Heart left ventricle (tissue), 16 donors: Measurements from ENCODE around the gene UBL7. TPM values are rescaled to one million over a fixed set of nuclear protein-coding genes. Genes with fewer than 3 reads are reported as not detected.
A peak's percentile ranks its signal among the peaks of the same experiment; 100 is the strongest.
"Not testable (repeated sequence)": the region's sequence is repeated elsewhere in the genome, so short reads cannot be mapped to it uniquely, and the experiment has no call there.

Source experiments
- ATAC-seq, 4 donors: fragments of 200-7000 bp; cut with Tn5 transposase; one replicate each; pipeline ENCODE4 v1.9.1; 2020 to 2022; ENCODE audit warnings: moderate library complexity in 4 of 4, mild to moderate bottlenecking in 3 of 4, moderate number of reproducible peaks in 1 of 4
- DNase-seq, 5 donors: peaks; one replicate each; pipeline ENCODE4 v3.0.0-alpha.2; 2020
- H3K27ac ChIP-seq, 12 donors: fragments of 200-600 bp; sonication (generic) in 4 of 12; one replicate each; pipeline versions ENCODE4 v1.5.0 to v1.8.0; 2016 to 2022; ENCODE audit warnings: mild to moderate bottlenecking in 2 of 12
- H3K27me3 ChIP-seq, 9 donors: fragments of 200-600 bp; sonication (generic) in 2 of 9; one replicate each; pipeline versions ENCODE4 v1.5.1 to v1.8.0; 2016 to 2022; ENCODE audit warnings: mild to moderate bottlenecking in 3 of 9
- H3K36me3 ChIP-seq, 9 donors: fragments of 200-600 bp; sonication (generic) in 2 of 9; one replicate each; pipeline versions ENCODE4 v1.5.0 to v1.8.0; 2018 to 2022; ENCODE audit warnings: mild to moderate bottlenecking in 2 of 9
- H3K4me1 ChIP-seq, 12 donors: fragments of 200-600 bp; sonication (generic) in 4 of 12; one replicate each; pipeline versions ENCODE4 v1.5.0 to v1.8.0; 2016 to 2022; ENCODE audit warnings: mild to moderate bottlenecking in 3 of 12
- H3K4me3 ChIP-seq, 12 donors: fragments of 200-600 bp; sonication (generic) in 4 of 12; one replicate each; pipeline versions ENCODE4 v1.5.0 to v1.8.0; 2017 to 2022; ENCODE audit warnings: mild to moderate bottlenecking in 9 of 12, moderate library complexity in 4 of 12
- H3K9me3 ChIP-seq, 12 donors: fragments of 200-600 bp; sonication (generic) in 4 of 12; one replicate each; pipeline versions ENCODE4 v1.5.0 to v1.8.0; 2016 to 2022; ENCODE audit warnings: mild to moderate bottlenecking in 1 of 12
- POLR2A ChIP-seq, 2 donors: fragments of 450-650 bp; IDR thresholded peaks; one replicate each; pipeline ENCODE4 v1.6.1; 2017; ENCODE audit warnings: antibody characterized with exemption in 2 of 2, mild to moderate bottlenecking in 2 of 2, moderate library complexity in 2 of 2
- WGBS, 4 donors: extraction: QIAGEN DNeasy Blood & Tissue Kit in 2 of 4; methylation state at CpG; one replicate each; pipeline versions ENCODE4 v1.1.5 to v1.1.7; 2013 to 2018; 5-methylcytosine and 5-hydroxymethylcytosine counted together
- intact Hi-C, 10 donors: fragments of 100-400 bp; cut with DNase I; formaldehyde crosslinking; loops; one replicate each; pipeline versions ENCODE4 v1.11.1 to v1.14.2; 2022
- polyA plus RNA-seq, 2 donors: library from polyadenylated mRNA; stranded (reverse); fragments of 200-250 nt; gene quantifications; one replicate each; pipeline ENCODE4 v1.2.3, GENCODE V29; 2013
- total RNA-seq, 9 donors: library from RNA; depleted of rRNA in 2 of 9; stranded (reverse); fragments of >200 nt in 2 of 9; fragmentation: NEBNext Ultra II Directional in 3 of 9; extraction: Animal tissue kit (Norgen Biotek cat#: 25700) in 3 of 9; gene quantifications; one replicate each; pipeline versions ENCODE4 v1.1.0 to v1.2.4, GENCODE V29; 2016 to 2023
- TF ChIP-seq, protein P1 (sequence below), 12 donors: fragments of 200-600 bp; sonication (generic) in 4 of 12; IDR thresholded peaks; one replicate each; pipeline versions ENCODE4 v1.5.0 to v1.8.0; 2018 to 2022; ENCODE audit warnings: antibody characterized with exemption in 12 of 12, mild to moderate bottlenecking in 5 of 12
- donor health status: ischemic (EF 13 %, LVEDD 7.1; RV severe dilation, severe dysfunction).
- donor health status: healthy with polysubstance abuse.
- donor health status: DM: no; HTN: yes; CAD: no.
- donor health status: DM: no; HTN: no; CAD: no.
- donor health status: ischemic (EF 25% LVEDD 6.9; RV normal size, moderate dysfunction).
- donor health status: ischemic (EF 25% LVEDD 5.7; RV mildly dilated, moderate dysfunction).
- donor health status: healthy.
- donor health status: DM: yes; HTN: yes; CAD: no.
- donor health status: ischemic (EF 35%, LVEDD 5.7; RV mildly dilated, moderate dysfunction).
- donor health status: nonischemic (EF 11% LVEDD 7.7; RV severe dilation, severe dysfunction).
- donor health status: DM: yes; HTN: yes; CAD: no.
- donor health status: PGD.
- donor health status: ischemic (EF 29% LVEDD 5.4; RV normal size, mild dysfunction).
- donor health status: nonischemic (EF 23%, LVEDD 6.1; RV moderate dilation, normal function).

Gene UBL7
- total and polyA plus RNA-seq, 11 donors = 40.6 to 102 (median 49.5) TPM

DNA sequence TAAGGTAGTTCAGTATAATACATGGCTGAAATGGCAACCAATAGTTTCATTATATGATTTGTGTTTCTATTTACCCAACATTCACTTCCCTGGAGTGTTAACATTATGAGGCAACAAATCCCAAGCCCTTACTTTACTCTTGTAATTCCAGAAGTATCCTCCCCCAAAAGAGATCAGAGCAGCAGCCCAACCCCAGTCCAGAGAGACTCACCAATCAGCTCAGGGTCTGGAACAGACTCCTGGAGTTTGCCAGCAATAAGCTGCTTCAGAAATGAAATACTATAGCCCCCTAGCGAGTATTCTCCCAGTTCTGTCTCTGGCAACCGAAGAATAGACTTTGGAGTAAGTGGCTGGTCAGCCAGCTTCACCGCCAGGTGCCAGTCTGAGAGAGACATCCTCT lies 2.5 kb downstream of the UBL7 start:
- peaks cover 0 to 43% (median 11%) of the 10 kb centered on the region in 12 donors for H3K4me1 ChIP-seq
- no peaks in the 10 kb centered on the region for H3K27me3 ChIP-seq
- no peak for TF ChIP-seq POLR2A (IDR thresholded peaks at IDR 0.05)
- TF ChIP-seq, protein P1, sequence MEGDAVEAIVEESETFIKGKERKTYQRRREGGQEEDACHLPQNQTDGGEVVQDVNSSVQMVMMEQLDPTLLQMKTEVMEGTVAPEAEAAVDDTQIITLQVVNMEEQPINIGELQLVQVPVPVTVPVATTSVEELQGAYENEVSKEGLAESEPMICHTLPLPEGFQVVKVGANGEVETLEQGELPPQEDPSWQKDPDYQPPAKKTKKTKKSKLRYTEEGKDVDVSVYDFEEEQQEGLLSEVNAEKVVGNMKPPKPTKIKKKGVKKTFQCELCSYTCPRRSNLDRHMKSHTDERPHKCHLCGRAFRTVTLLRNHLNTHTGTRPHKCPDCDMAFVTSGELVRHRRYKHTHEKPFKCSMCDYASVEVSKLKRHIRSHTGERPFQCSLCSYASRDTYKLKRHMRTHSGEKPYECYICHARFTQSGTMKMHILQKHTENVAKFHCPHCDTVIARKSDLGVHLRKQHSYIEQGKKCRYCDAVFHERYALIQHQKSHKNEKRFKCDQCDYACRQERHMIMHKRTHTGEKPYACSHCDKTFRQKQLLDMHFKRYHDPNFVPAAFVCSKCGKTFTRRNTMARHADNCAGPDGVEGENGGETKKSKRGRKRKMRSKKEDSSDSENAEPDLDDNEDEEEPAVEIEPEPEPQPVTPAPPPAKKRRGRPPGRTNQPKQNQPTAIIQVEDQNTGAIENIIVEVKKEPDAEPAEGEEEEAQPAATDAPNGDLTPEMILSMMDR (IDR thresholded peaks at IDR 0.05) = no peak
- WGBS, 4 donors = 89 to 96% (median 94%) methylated on average over 3 of the region's 3 CpGs
- DNase-seq = no peak
- H3K4me3 ChIP-seq = no peak overlapping the region
- no peak overlapping the region for H3K27ac ChIP-seq
- H3K9me3 ChIP-seq = peaks cover 0 to 3% (median 0%) of the 10 kb centered on the region in 12 donors
- intact Hi-C loops = no loop called here
- ATAC-seq = no peak
- peaks cover 0 to 54% (median 49%) of the 10 kb centered on the region in 9 donors for H3K36me3 ChIP-seq

DNA sequence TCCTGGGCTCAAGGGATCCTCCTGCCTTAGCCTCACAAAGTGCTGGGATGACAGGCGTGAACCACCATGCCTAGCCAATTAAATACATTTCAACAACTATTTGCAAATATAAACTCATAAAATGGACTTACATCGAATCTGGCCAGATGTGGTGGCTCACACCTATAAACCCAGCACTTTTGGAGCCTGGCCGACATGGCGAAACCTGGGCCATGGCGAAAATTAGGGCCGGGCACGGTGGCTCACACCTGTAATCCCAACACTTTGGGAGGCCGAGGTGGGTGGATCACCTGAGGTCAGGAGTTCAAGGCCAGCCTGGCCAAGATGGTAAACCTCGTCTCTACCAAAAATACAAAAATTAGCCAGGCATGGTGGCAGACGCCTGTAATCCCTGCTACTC lies 3.9 kb downstream of the UBL7 start:
- Histone ChIP-seq H3K36me3 (peaks cover 0 to 68% (median 64%) of the 10 kb centered on the region in 9 donors), H3K4me1 (peaks cover 0 to 38% (median 11%) of the 10 kb centered on the region in 12 donors)
- H3K9me3 ChIP-seq, H3K4me3 ChIP-seq, ATAC-seq, DNase-seq, H3K27me3 ChIP-seq, H3K27ac ChIP-seq, intact Hi-C loops: not testable (repeated sequence)
- WGBS, 4 donors = 96 to 98% (median 97%) methylated on average over 10 of the region's 10 CpGs

DNA sequence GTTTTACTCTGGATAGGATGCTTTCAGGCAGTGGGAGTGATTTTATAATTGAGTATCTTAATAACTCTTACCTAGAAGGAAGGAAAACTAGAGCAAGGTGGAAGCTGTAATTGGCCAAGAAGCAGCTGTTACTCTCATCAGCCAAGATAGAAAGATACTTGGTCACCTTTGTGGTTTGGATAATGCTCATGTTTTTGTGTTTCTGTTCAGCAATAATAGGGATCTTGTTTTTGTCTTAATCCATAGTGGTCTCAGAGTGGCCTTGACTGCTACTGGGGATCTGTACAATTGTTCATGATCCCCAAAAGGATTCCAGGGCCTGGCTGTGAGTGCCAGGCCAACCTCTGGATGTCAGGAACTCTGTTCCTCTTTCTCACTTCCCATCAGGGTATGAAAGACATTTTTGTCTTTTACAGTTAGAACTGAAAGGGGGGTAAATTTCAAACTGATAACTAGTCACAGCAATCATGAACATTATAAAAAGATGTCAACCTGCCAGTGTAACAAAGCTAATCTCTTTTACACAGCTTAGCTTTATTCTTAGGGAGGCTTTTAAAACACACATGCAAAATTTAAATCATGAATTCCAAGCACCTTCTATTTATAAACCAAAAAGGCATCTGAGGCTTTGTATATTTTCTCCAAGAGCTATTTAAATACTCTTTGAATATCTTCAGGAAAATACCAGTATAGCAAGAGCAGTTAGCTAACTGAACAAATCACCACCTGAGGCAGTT lies 6.0 kb downstream of the UBL7 start:
- Histone ChIP-seq H3K9me3 (no peaks in the 10 kb centered on the region), H3K4me1 (peaks cover 0 to 23% (median 1%) of the 10 kb centered on the region in 12 donors), H3K27me3 (no peaks in the 10 kb centered on the region), H3K27ac (peak overlapping the region in 1 of 12 donors; percentile 42), H3K4me3 (no peak overlapping the region), H3K36me3 (peaks cover 0 to 89% (median 85%) of the 10 kb centered on the region in 9 donors)
- intact Hi-C loops = no loop called here
- no peak for ATAC-seq
- TF ChIP-seq, protein P1 (IDR thresholded peaks at IDR 0.05) = no peak
- TF ChIP-seq POLR2A (IDR thresholded peaks at IDR 0.05) = no peak
- DNase-seq = no peak

DNA sequence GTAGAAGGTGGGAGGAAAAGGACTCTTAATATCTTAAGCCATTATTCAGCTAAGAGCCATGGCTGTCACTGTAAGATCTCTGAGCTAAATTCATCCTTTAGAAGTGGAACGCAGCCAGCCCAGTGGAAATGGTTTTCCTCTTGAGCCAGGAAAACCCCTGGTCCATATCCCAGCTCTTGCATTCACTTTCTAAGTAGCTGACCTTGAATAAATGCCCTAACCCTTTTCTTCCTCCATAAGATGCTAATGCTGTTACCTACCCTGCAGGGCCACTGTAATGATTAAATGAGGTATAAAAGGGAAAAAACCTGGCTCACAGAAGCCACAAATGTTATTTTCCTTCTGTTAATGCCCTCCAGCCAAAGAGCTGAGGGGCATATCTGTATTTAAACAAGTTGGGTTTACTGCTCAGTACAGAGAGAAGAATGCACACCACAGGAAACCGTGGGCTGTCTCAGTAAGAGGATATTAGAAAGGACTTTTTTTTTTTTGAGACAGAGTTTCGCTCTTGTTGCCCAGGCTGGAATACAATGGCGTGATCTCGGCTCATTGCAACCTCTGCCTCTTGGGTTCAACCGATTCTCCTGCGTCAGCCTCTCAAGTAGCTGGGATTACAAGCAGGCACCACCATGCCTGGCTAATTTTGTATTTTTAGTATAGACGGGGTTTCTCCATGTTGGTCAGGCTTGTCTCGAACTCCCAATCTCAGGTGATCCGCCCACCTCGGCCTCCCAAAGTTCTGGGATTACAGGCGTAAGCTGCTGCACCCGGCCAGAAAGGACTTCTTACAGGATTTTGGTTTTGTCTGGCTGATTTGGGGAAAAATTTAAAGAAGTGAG lies 6.8 kb downstream of the UBL7 start:
- Histone ChIP-seq H3K9me3 (no peaks in the 10 kb centered on the region), H3K27me3 (no peaks in the 10 kb centered on the region), H3K4me1 (peaks cover 0 to 21% (median 0%) of the 10 kb centered on the region in 12 donors), H3K27ac (peak overlapping the region in 1 of 12 donors; percentile 42), H3K4me3 (no peak overlapping the region), H3K36me3 (peaks cover 0 to 97% (median 93%) of the 10 kb centered on the region in 9 donors)
- ATAC-seq (peak in 1 of 4 donors; percentile 44), DNase-seq (no peak)
- WGBS, 4 donors = 76 to 83% (median 78%) methylated on average over 13 of the region's 13 CpGs
- intact Hi-C loops = no loop called here
- TF ChIP-seq, protein P1 (IDR thresholded peaks at IDR 0.05) = no peak
- TF ChIP-seq POLR2A (IDR thresholded peaks at IDR 0.05) = no peak
